HG02973 (cell line): Measurements from ENCODE around the gene GATAD2B.

Experiments used
- ATAC-seq: cut with Tn5 transposase; IDR thresholded peaks from one replicate; pipeline ENCODE4 v1.9.1; 2021; ENCODE audit warnings: moderate library complexity; ENCODE audit not compliant: unreplicated experiment

GATAD2B gene

DNA sequence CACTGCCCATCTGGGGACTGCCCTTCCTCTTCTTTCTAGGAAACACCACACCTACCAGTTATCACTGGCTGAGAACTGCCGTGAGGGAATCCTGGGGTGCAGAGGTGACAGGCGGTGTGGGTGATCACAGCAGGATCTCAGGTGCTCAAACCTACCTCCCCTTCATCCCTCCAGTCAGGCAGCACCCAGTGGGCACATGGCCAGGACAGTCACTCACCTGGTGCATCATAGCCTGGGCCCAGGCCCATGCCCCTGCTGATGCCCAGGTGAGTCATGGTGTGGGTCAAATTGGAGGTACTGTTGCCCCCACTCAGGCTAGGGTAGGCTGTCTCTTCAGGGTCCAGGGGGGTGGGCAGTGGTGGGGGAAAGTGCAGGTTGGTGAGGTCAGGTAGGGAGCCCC is 29.0 kb upstream of the GATAD2B start:
- no peak for ATAC-seq

DNA sequence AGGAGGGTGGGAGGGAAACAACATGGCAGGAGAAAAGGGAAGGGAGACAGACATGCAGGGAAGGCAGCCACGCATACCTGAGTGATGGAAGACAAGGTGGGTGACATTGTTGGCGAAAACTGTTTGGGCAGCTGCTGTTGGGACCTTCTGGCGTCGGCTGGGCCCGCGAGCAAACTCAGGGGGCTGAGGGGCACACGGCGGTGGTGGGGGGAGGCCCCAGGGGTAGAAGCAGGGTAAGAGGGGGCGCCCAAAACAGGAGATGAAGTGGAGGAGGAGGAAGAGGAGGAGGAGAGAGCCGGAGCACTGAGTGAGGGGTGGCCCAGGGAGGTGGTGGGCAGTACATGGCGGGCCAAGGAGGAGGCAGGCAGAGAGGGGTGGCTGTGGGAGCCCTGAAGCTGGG is 28.4 kb upstream of the GATAD2B start:
- ATAC-seq = no peak

DNA sequence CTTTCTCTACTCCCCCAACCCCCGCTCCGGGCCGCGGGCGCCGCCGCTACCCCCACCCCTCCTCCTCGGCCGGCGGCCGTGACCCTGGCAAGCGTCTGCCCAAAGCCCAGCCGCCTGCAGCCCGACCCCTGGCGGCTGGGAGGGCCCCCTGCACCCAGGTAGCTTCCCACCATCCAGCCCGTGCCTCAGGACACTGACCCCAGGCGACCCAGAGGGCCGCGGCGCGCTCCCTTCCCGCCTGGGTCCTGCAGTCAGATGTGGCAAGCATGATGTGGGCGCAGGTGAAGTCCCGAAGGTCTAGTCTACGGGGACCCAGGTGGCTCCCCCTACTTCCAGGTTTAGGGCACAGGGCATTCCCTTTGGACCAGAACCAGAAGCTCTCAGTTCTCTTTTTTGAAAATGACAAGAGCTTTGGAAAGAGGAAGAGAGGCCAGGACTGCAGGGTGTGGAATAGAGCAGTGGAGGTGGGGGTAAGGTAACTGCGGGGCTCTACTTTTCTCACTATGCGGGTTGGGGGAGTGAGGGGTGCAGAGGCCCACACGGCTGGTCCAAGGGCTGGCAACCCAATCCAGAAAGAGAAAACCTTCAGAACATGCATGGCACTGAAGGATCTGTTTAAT is 24.0 kb upstream of the GATAD2B start, which contains the start of gene DENND4B:
Gene DENND4B (minus strand): TSS at position 97 of the 620 bp plus-strand sequence. CDS start 2,344 bp downstream, outside the sequence.
- peak; percentile 51 for ATAC-seq

DNA sequence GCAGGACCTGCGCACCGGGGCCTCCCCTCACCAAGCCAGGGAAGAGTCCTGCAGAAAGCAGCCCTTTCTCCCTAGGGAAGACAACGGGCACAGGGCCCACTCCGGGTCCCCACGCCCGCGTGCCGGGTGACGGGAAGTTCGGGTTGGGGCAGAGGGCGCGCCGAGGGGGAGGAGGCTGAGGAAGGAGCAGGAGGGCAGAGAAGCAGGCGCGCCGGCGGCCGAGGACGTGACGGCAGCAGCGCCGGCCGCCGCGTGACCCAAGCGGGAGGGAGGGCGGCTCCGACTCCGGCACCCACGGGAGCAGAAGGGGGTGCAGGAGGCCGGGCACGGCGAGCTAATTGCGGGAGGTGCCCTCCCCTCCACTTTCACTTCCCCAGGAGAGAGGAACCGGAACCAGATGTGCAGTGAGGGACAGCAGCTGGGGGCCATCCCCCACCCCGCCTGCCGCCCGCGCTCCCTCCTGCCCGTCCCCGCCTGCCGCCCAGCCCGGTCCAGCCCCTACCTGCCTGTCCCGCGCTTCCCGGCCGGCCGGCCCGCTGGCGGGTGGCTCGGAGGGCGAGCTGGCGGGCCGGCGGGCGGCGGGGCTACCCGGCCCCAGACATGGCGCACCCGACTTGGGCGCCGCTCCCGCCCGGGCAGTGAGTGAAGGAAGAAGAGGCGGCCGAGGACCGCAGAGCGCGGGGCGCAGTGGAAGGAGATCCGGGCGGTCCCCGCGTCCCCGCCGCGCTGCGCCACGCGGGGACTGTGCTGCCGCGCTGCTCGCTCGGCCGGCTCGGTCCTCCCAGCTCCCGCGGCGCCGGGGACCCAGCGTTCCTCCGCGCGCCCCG is 23.2 kb upstream of the GATAD2B start:
- ATAC-seq = peak; percentile 63

DNA sequence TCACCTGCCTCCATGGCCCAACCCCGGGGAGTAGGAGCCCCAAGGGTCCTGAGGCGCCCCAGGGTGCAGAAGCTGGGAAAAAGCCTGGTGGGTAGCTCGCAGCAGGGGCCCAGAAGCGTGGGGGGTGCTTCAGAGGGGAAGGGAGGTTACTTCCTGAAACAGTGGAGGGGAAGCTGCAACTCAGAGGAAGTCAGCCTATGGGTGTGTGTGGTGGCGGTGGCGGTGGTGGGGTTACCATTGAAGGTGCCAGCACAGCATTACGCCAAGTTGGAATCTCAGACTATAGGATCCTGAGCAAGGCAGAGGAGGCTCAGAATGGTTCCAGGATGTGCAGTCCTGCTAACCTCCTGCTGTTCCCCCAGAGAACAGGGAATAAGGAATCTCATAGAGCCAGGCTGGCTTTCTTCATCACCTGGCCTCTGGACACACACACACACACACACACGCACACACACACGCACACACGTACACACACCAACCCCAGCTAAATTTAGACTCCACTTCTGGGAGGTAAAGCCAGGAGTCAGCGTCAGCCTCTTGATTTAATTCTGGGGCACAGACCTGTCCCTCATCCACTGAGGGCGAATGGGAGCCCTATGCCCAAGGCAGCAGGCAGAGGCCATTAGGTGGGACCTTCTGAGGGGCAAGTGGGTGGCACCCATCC is 22.5 kb upstream of the GATAD2B start:
- peak; percentile 4 for ATAC-seq

DNA sequence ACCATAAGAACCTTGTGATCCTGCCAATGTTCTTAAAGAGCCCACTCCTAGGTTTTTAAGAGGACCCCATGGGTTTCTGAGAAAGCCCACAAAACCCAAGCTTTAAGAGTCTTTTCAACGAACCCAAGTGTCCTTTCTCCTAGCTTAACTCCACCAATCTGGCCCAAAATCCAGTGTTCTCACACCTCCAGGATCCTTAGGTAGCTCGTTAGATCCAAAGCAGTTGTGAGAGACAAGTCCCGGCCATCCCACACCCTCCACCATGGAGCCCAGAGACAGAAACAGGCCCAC is 22.0 kb upstream of the GATAD2B start:
- ATAC-seq = no peak

DNA sequence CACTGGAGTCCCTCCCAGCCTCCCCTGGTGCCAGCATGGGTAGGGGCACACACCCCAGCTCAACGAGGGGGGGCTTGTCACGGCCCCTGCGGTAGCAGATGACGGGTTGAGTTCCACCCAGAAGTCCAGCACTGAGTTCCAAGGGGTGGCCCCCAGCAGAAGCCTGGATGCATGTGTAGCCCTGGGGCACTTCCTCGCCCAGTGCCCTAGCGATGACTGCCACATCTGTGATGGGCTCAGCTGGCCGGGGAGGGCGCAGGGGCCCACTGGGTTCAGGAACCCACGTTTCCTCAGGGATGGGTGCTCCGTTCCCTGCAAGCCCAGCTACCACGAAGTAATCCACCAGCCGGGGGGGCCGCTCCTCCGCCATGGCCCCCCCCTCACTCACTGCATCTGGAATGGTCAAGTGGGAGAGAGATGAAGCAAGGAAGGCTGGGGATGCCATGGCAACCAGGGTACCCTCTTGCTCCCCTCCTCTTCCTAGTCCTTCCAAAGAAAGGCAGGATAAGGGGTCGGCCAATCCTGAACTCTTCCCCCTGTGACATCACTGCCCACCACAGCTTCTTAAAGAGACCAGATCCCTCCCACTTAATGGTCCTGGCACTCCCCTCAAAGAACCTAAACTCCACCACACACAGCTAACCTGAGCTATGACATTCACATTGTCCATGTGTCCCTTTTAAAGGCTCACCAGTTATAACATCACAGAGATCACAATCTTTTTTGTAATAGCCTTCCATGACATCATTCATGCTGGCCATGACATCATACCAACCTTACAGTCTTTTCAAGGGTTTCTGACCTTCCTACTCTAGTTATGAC is 21.4 kb upstream of the GATAD2B start:
- no peak for ATAC-seq

DNA sequence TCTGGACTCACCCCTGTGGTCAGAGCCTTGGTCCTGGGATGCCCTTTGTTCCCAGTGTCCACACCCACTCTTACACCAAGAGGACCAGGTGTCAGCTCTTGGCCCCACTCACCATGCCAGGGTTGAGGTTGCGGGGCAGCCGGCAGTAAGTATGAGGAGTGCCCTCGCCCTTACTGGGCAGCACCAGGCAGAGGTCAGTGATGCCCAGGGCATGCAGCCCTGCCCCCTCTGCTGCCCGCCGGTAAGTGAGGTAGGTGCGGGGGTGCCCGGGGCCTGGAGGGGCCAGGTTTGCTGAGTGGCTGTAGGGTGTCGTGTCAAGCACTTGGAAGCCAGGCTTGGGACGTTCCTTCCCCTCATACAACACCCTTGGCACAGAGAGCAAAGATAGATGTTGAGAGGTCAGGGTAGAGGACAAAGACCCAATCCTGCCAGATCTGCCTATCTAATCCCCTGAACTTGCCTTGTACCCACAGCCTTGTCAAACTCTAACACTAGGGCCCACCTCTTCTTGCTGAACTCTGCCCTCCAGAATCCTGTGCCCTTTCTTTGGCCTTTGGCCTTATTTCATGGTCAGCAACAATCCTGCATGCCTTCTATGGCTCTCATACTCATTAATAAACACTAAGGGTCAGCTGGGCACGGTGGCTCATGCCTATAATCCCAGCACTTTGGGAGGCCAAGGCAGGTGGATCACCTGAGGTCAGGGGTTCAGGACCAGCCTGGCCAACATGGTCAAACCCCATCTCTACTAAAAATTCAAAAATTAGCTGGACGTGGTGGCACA is 20.2 kb upstream of the GATAD2B start:
- ATAC-seq = no peak

DNA sequence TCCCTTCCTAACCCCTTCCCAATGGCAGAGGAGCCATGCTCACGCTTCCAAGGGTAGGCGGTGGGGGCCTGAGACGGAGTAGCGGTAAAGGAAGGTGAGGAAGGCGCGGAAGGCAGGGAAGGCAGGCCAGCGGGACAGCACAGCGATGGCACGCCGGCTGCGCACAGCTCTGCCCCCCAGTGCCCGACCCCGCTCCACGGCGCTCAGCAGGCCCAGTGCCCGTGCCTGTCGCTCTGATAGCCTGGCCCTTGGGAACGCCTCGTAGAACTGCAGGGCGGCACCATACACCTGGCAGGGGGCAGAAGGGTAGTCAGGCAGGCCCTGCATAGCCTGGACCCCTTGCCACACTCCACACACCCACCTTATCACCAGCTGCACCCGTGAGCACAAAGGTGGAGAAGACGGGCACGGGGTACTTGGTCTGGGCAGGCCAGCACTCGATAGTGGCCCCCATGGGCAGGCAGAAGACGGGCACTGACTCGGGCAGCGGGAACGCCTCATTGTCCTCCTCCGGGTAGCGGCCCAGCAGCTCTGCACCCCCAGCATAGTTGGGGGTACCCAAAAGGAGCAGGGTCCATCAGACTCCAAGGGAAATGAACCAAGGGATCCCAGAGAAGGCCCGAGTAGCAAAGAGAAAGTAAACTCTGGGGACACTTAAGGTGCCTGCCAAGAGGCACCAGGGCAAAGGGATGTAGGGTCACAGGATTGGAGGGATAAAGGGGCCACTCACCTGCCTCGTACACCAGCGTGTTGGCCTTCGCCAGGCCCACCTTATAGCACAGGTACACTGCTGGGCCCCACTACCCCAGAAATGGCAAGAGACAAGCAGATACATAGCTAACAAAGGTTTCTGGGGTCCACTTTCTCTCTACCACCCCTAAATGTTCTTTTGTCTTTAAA is 19.3 kb upstream of the GATAD2B start:
- no peak for ATAC-seq

DNA sequence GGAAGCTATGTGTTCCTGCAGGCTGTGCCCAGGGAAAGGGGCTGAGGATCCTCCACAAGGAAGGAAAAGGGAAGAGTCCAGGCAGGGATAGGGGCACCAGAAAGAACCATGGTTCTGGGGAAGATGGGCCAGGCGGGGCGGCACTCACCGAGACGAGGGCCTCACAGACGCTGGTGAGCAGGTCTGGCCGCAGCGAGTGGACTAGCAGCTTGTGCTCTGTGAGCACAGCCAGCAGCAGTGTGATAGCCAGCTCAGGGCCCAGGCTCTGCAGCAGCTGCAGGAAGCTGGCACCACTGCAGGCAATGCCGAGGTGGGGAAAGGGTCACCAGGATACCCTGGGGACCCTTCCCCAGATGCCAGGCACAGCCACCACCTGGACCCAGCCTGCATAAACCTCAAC is 18.0 kb upstream of the GATAD2B start:
- no peak for ATAC-seq

DNA sequence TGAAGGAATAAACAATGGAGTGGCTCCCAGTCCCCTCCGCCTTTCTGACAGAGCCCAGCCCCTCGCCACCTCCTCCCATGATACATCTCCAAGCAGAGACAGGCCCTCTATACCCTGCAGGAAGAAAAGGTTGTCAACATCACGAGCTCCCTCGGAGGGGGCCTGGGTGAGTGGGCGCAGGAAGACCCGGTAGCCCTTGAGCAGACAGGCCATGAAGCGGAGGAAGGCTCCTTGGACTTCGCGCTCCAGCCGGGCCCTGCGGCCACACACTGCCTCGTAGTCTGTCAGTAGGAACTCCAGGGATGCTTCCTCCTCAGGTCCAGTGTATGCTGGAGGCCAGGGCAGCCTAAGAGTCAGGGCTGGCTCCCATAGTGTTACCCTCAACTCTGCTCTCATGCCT is 16.7 kb upstream of the GATAD2B start:
- no peak for ATAC-seq

DNA sequence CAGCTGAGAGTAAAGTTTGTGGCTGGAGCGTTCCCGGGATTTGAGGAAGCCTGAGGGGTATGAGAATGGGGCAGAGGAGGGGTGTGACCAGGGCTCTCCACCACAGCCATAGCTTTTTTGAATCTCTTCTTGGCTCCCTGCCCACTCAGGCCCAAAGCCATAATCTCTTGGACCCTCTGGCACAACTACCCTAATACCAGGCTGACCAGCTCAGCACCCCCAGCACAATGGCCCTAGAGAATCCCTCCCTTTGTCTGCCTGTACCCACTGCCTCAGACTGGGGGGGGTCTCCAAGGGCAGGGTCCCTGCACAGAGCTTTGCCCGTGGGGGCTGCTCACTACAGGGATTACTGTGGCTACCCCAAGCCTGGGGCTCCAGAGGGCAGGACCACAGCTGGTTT is 16.2 kb upstream of the GATAD2B start:
- no peak for ATAC-seq

DNA sequence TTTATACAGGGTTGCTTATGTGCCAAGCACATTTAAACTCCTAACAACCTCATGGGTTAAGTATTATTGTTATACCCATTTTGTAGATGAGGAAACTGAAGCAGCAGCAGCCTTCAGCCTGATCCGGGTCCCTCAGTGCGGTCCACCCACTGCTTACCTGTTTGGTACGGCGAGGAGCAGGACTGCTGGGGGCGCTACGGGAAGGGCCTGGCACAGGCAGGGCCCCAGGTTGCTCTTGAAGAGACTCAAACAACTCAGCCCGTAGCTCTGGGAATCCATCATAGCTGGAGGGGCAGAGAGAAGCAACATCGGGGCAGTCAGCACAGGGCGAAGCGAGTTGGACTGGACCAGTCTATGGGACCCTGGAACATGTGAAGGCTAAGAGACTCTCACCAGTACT is 14.6 kb upstream of the GATAD2B start:
- no peak for ATAC-seq

DNA sequence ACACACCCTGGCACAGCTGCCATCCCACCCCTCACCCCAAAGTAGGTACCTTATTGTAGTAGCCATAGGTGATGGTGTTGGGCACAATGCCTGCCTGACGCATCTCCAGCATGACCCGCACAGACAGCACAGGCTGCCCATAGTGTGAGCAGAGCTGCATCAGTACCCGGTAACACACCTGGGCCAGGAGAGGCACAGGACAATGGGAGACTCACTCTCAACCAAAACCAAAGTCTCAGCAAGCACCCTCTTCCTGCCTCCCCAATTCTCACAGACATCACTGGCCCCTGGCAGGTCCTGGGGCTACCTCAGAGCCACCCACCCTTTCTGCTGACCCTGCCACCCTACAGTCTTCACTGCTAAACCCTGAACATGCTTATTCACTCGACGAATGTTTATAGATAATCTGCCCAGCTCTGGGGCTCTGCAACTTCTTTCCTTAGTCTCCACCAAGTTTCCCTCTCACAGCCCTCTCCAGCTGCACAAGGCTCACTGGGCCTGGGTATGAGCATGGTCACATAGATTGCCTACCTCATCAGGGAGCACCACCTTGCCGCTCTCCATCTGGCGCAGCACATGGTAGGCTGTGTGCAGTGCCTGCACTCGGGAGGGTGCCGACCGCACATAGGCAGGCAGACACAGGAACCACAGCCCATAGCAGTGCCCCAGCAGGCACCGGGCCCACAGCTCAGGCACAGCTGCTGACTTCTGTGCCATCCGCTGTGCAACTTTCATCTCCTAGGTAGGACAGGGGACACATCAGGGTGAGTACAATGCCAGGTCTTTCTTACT is 13.4 kb upstream of the GATAD2B start:
- no peak for ATAC-seq

DNA sequence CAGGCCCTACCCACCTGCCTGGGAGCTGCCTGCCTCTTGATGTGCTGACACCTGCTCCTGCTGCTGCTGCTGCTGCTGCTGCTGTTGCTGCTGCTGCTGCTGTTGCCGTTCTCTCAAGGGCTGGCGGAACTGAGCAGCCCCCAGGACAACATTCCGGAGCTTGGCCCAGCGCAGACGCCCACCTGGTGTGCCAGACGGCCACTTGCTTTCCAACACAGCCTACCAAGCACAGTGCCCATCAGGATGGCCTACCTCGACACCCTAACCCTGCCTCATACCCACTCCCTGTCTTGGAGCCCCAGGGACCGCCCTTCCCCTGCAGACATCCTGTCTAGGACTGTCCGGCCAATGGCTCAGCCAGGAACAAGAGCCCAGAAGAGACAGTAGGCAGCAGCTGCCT is 12.0 kb upstream of the GATAD2B start:
- ATAC-seq = no peak

DNA sequence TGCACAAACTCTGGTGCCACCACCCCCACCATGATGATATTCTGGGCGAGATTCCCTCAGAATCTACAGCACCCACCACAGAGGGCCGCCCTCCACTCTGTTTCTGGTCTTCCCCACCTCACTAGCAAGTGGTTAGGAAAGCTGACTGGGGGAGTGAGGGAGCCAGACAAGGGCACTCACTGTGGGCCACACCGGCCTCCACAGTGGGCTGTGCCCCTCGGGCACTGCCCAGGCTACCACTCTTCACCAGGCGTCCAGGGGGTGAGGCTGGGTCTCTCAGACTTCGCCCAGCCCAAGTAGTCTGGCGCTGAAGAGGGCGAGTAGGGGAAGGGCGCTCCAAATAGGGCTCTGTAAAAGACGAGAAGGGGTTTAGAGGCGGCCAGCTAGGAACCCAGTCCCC is 11.2 kb upstream of the GATAD2B start:
- no peak for ATAC-seq

DNA sequence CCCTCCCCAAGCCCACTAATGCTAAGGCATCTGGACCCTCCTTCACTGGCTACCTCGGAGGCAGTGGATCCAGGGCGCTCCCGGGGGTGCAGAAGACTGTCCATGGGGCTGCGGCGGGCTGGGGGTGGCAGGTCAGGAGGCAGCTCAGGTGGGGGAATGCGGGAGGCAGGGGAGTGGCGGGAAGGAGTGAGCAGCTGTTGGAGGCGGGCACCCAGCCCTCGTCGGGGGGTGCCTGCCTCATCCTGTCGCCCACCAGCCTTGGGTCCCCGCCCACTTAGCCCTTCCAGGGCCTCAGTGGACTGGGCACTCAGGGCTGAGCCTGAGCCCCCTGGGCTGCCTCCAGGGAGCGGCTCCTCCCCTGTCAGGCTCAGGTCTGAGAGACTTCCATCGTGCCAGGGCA is 10.7 kb upstream of the GATAD2B start:
- ATAC-seq = no peak

DNA sequence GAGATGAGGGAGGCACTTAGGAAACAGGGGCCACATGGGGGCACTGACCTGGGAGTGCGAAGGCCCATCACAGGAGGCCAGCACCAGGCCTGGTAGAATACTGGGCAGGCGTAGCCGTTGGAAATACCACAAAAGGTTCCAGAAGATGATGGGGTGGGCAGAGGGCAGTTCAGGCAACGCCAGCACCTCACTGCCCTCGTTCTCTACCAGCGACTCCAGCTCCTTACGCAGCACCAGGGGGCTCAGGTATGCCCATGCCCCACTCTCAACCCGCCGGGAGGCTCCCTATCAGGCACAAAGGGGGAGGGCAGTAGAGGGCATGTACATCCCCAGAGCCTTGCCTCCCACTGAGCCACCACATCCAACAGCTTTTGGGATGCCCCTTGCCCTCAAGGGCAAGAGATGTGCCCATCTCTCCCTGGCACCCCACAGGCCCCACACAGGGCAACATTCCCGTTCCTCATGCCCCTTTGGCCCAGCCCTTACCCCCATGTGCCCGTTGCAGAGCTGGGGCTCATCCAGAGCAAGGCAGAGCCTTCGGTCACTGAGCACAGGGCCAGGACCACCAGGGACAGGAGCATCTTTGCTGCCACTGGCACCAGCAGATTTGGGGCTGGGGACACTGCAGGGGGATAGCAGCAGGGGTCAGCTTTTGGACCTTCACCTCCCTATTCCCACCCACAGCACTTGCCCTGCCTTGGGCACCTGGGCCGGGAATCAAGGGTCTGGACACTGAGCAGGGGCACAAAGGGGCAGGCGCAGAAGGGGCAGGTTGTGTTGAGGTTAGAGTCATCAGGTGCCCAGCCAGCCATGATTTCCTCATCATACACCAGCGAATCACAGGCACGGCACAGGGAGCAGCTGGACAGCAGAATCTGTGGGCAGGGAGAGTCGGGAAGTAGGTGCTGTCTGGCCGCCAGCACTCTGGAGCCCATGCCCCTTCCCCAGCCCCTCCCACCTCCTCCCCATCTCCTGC is 9.7 kb upstream of the GATAD2B start:
- ATAC-seq = no peak
